ENCODE data around the gene PAAF1.
"Not testable (repeated sequence)": the region's sequence is repeated elsewhere in the genome, so short reads cannot be mapped to it uniquely, and the experiment has no call there.

The PAAF1 gene

DNA sequence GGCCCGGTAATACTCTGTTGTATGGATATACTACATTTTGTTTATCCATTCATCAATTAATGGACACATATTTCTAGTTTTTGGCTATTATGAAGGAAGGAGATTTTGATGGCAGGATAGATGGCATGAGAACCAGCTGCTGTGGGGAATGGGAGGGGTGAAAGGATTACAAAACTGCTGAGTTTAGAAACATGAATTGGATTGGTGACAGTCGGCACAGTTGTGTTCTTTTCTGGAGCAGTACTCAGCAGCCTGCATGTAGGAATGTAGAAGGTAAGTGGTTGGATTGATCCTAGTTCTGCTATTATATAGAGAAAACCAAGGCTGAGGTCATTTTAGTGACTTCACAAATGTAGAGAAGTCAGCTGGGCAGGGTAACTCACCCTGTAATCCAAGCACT is 7.1 kb downstream of the PAAF1 start:
- no peak for DNase-seq (ENCODE audit: low spot score)

DNA sequence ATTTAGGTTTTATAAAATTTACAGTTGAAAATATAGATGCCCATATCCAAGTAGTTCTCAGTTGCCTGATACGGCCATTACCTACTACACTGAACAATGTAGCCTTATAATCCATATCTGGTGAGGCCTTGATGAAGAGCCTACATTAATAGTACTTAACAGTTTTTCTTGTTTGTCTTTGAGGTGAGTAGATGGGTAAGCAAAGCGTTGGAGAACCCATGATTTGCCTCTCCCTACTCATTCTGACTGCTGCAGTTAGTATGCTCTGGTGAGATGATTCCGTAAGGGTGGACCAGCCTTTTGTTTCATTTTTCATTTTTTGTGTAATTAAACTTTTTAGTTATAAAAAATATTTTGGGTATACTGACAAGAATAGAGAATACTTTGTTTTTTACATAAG is 11.4 kb downstream of the PAAF1 start:
- DNase-seq (ENCODE audit: low spot score): no peak

DNA sequence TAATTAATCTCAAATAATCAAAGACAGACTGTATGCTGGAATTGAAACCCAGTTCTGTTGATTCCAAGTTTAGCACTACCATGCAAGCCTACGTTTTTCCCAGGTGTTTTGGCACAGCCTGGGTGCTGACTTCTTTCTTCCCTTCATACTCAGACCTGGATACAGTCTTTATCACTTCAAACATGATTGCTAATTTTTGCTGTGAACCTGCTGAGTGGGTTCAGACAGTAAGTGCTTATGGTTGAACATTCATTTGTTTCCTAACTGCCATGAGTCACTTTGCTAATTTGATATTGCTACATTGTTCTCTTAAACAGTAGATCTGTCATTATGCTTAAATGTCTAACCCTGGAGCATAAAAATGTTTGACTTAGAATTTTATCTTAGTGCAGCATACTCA is 12.2 kb downstream of the PAAF1 start:
- no peak for DNase-seq (ENCODE audit: low spot score)

DNA sequence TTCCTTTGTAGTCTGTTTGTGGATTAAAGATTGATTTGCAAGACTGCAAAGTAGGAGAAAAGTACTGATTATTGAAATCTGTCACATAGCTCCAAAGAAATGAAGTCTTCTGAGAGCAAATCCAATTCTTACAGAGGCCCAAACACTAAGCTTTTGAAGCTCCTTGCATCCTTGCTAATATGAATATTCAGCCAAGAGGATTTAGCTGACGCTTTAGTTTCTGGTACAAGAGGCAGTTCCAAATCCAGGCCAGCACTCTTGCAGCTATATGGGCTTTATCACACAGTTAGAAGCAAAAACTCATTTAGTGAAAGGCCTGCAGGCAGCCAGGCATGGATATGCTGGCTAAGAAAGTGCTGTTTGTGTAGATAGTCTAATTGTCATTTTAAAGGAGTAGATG is 12.7 kb downstream of the PAAF1 start:
- DNase-seq (ENCODE audit: low spot score): no peak

DNA sequence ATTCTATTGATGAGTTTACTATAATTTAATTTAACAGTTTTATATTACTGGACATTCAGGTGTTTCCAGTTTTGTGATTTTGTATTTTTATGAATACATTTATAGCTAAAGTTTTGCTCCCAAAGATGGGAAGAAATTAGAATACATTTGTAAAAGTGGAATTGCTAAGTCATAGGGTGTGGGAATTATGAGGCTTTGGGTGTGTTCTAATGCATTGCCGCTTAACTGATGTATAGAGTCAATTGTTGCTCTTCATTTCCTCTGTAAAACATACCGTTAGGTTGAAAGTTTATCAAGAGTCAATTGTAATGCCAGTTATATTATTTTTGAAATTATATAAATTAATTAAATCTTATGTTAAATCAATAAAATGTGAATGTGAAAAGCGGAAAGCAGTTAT is 16.2 kb downstream of the PAAF1 start:
- no peak for DNase-seq (ENCODE audit: low spot score)

DNA sequence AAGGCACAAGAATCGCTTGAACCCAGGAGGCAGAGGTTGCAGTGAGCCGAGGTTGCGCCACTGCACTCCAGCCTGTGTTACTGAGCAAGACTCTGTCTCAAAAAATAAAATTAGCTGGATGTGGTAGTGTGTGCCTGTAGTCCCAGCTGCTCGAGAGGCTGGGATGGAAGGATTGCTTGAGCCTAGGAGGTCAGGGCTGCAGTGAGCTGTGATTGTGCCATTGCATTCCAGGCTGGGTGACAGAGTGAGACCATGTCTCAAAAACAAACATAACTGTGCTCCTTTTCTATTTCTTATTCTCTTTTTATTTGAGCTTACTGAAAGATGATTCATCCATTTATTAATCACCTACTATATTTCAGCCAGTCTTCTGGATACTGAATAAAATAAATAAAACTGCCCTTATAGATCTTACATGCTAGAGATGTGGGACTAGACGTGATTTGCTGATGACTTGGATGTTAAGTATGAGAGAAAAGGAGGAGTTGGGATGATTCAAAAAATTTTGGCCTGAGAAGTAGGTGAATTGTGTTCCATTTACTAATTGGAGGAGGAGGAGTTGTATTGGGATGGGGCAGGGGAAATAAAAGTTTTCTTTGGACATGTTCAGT is 18.0 kb downstream of the PAAF1 start:
- DNase-seq (ENCODE audit: low spot score): peak; percentile 50

DNA sequence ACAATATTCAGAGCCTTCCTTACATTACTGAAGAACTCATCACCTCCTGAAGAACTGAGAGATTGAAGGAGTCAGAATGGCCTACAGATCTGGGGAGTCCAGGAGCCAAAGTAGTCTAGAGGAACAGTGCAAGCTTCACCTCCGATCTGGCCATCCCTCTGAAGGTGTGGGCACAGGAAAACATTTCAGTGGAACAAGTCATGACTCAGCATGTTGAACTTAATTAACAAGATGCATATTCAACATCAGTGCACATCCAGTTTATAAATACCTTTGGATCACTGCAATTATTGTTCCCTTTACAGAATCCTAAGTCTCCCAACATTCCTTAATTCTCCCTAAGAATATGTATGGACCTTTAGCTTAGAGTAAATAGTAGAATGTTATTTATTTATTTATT is 25.5 kb downstream of the PAAF1 start:
- DNase-seq (ENCODE audit: low spot score): no peak

DNA sequence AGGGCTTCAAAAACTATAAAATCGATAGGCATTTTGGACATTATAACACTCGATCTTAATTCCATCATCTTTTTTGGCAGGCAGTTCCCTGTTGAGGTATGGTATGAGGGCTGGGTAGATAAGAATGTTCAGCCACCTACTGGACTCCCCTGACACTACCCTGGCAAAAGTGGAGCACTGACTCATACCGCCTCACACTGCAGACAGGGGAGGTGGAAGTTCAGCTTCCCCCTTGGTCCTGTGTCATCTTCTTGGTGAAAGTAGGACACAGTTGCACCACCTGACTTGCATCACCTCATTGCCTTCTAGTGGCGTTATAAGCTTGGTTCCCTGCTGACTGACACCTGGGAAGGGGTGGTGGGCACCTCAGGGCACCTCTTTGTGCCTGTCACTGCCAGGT is 30.4 kb downstream of the PAAF1 start:
- DNase-seq (ENCODE audit: low spot score): peak; percentile 56

DNA sequence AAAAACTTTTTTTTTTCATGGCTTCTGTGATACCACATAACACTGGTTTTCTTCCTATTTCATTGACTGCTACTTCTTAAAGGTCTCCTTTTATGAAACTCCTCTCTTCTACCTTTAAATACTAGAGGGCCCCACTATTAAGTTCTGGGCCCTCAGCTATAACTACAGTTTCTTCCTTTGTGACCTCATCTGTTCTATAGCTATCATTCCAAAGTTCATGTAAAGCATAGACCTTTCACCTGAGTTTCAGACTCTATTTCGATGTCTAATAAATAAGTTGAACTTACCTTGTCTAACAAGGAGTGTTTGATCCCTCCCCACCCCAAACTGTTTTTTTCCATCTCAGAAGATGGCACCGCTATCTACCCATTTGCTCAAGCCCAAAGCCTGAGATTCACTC is 35.2 kb downstream of the PAAF1 start:
- DNase-seq (ENCODE audit: low spot score): no peak

DNA sequence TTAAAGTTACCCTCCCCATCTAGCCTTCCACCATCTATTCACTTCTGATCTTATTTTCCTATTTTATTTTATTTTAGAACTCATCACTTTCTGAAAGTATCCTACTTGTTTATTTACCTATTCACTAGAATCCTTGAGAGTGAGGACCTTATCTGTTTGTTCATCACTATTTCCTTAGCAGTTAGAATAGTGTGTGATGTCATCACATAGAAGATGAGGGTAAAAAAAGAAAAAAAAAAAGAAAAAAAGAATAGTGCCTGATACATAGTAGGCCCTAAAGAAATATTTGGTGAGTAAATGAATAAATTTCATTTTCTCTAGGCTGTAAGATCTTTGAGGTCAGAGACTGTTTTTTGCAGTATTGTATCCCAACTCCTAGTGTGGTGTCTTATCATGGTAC is 36.7 kb downstream of the PAAF1 start:
- DNase-seq (ENCODE audit: low spot score): no peak

DNA sequence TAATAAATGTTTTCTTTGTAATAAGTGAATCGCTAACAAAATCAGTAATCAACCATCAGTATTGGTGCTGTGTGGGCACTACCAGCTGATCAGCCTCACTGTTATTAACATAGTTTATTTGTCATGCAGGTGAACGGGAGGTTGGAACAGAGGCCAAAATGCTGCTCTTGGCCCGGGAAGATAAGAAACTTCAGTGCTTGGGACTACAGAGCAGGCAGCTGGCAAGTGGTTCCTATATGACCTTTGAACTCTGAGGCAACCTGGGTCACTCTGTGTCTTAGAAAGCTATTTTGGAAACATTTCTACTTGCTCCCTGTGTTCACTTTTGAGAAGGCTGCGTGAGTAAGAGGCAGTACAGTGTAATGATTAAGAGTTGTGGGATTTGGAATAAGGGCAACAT is 37.5 kb downstream of the PAAF1 start:
- DNase-seq (ENCODE audit: low spot score): no peak

DNA sequence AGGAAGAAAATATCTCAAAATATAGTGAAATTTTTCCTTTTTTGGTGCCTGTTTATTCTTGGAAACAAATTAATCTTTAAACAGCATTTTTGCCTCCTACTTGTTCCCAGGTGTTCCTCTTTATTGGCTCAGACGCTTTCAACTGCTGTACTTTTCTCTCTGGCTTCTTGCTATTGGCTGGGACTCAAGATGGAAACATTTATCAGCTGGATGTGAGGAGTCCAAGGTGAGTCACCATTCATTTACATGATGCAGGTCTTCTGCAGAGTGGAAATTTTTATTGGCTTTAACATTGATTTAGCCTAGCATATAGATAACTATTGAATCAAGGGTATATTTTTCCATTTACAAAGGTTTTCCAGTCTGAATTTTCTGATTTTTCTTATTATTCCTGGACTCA is 39.6 kb downstream of the PAAF1 start:
- no peak for DNase-seq (ENCODE audit: low spot score)

DNA sequence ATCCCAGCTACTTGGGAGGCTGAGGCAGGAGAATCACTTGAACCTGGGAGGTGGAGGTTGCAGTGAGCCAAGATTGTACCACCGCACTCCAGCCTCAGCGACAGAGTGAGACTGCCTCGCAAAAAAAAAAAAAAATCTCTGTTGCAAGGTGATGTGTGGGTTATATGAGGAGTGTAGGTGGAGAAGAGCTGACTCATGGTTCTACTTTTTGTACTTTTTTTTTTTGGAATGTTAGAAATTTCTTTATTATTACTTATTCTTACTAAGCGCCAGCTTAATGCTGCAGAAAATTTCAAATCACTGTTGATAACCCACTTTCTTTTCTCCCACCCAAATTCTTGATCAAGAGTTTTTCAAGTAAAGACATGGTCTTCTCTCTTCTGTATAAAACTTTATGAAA is 44.4 kb downstream of the PAAF1 start:
- no peak for DNase-seq (ENCODE audit: low spot score)

DNA sequence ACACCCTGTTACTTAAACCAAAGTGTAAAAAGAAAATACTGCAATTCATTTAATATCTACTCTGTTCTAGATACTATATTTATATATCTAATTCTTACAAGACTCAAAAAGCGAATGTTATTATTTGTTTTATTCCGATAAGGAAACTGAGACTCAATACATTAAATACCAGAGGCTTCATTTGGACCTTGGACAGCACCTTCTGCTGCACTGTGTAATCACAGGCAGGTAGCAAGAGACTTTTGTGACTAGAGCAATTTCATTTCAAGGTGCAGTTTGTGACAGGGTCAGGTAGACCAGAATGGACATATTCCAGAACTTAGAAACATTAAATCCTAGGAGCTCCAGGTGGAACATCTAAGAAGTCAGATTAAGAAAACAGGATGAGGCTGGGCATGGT is 52.6 kb downstream of the PAAF1 start:
- DNase-seq (ENCODE audit: low spot score): no peak

DNA sequence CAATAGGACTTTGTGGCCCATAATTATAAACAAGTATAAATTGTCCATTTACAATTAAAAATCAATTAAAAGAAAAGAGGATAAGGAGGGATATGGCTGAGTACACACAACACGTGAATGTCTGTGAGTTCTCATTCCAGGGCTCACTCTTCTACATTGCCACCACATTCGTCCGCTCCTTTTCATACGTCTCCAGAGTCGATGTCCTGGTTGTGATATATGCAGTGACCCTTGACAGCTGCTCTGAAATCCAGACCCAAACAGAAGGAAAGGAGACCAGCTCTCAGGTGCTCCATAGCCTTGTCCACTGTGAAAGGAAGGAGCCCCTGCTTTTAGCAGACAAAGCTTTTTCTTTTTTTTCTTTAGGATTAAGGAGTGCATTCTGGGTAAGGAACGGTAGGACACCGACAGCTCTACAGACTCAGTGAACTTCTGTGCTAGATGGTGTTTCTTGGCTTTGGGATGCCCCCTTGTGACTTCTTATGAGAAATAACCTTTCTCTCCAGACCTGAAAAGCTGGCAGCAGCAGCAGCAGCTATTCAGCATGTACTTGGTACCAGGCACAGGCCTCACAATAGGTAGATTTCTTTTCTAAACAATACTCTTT is 54.3 kb downstream of the PAAF1 start:
- peak; percentile 77 for DNase-seq (ENCODE audit: low spot score)

DNA sequence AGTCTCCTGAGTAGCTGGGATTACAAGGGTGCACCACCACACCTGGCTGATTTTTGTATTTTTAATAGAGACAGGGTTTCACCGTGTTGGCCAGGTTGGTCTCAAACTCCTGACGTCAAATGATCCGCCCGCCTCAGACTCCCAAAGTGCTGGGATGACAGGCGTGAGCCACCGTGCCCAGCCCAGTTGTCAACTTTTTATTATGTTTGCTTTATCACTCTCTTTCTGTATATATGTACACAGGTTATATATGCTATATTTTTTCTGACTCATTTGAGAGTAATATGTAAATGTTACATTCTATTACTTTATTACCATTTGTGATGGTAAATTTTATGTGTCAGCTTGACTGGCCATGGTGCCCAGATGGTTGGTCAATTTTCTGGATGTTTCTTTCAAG is 55.2 kb downstream of the PAAF1 start:
- no peak for DNase-seq (ENCODE audit: low spot score)

DNA sequence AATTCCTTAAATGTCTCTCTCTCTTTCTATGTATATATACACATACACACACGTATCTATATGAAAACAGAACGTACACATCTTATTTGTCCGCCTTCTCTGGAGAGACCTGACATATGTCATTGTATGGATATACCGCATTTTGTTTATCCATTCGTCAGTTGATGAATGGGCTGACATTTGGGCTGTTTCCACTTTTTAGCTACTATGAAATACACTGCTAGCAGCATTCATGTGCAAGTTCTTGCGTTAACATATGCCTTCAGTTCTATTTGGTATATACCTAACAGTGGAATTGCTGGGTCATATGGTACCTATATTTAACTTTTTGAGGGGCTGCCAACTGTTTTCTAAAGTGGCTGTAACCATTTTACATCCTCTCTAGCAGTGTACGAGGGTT is 56.0 kb downstream of the PAAF1 start:
- DNase-seq (ENCODE audit: low spot score): no peak

DNA sequence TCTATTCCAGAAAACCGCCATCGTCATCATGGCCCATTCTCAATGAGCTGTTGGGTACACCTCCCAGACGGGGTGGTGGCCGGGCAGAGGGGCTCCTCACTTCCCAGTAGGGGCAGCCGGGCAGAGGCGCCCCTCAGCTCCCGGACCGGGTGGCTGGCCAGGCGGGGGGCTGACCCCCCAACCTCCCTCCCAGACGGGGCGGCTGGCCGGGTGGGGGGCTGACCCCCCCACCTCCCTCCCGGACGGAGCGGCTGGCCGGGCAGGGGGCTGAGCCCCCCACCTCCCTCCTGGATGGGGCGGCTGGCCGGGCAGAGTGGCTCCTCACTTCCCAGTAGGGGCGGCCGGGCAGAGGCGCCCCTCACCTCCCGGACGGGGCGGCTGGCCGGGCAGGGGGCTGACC is 59.2 kb downstream of the PAAF1 start:
- DNase-seq (ENCODE audit: low spot score): not testable (repeated sequence)

DNA sequence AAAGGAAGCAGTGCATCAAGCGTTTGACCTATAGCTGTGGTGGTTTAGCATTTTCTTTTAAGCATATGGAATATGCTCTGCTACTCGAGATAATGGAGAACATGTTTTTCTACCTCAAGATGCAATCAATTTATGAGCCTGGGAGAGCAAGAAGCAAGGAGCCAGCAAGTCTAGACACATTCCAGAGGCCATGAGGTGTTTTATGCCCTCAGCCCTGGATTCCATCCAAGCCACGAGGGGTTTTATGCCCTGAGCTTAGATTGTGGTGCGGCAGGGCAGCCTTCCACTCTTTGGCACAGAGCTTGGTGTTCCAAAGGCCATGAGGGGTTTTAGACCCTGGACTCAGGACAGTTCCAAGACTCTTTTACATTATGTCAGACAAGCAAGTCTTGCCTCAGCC is 62.3 kb downstream of the PAAF1 start:
- no peak for DNase-seq (ENCODE audit: low spot score)

DNA sequence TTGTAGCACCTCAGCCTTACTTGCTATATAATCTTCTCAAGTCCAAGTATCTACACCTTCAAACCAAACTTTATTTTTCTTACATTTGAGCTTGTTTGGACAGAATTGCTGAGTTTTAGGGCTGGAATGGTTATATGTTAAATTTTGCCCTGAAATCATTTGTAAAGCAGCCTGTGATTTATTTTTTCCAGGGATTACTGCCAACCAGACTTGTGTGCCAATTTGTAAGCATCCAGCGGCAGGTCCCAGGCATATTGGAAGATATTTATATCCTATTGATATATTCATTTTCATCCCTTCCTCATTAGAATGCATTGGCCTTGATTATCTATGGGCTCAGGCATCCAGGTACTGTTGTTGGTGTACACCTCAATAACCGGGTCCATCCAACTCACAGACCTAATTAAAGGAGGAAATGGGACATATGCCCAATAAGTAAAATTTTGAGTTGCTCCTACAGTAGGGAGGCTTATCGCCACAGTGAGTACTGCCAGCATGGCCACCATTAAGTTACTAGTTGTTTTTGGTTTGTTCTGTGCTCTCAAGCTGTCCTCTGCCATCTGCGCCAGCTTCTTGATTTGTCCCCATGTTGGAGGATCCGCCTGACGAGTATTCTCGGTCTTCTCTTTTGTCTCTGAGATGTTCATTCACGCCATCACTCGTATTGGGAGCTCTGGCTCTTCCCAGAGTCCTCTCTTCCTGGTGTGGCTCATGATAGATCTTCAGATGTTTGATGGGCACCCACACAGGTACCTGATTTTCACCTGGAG is 64.2 kb downstream of the PAAF1 start:
- no peak for DNase-seq (ENCODE audit: low spot score)

DNA sequence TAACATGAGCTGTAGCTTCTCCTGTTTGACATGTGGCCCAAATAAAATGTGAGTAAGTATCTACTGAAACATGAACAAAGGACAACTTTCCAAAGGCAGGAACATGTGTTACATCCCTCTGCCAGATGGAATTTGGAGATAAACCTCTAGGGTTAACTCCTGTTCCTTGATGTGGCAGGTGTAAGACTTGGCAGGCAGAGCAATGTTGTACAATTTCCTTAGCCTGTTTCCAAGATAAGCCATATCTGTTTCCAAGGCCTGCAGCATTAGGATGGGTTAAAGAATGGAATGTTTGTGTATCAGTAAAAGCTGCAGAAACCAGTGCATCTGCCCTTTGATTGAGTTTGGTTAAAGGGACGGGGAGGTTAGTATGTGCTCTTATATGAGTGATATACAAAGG is 65.2 kb downstream of the PAAF1 start:
- no peak for DNase-seq (ENCODE audit: low spot score)

DNA sequence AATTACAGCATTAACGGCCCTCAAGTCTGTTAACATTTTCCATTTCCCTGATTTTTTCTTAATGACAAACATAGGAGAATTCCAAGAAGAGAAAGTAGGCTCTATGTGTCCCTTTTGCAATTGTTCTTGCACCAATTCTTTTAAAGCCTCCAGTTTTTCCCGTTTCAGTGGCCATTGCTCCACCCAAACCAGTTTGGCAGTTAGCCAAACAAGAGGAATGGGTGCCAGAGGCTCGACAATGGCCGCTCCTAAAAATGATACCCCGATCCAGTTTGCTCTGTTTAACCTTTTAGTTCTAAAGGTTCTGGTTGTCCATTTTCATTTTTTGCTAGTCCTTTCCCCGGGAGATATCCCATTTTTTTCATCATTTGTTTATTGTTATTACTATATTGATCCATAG is 67.3 kb downstream of the PAAF1 start:
- no peak for DNase-seq (ENCODE audit: low spot score)

DNA sequence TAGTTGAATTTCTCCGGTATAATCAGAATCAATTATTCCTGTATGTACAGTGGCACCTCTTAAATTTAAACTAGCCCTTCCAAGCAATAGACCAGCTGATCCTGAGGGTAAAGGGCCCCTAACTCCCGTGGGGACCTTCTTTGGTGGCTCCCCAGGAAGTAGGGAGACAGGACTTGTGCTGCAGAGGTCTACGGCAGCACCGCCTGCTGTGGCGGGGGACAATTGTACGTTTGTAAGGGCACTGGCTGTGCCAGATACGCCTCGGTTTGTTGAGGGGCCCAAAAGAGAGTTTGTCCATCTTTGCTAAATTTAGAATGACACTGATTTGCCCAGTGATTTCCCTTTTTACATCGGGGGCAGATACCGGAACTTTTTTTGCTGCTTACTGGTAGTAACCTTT is 68.1 kb downstream of the PAAF1 start:
- DNase-seq (ENCODE audit: low spot score): no peak

DNA sequence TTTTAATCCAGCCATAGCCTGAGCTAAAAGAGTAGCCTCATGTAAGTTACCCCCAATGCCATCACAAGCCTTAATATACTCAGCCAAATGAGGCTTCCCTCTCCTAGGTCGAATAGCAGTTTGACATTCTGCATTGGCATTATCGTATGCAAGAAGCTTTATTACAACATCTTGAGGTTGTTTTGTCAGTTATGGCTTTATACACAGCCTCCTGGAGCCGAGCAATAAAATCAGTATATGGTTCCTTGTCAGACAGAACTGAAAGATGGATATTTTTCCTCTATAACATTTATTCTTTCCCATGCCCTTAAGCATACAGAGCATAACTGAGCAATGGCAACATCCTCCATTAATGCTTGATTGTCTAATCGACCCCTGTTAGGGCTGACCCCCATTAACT is 68.6 kb downstream of the PAAF1 start:
- DNase-seq (ENCODE audit: low spot score): no peak

All from AG20443 (cell line).